ENCODE data around the gene CHST9. TPM values are rescaled to one million over a fixed set of nuclear protein-coding genes. Genes with fewer than 3 reads are reported as not detected.

CHST9 gene
- total and polyA plus RNA-seq, 2 of the 13 experiments (the other 11 are each of a cell fraction or from before 2014, with no cell fraction given), result 3.2 to 9.6 TPM

DNA sequence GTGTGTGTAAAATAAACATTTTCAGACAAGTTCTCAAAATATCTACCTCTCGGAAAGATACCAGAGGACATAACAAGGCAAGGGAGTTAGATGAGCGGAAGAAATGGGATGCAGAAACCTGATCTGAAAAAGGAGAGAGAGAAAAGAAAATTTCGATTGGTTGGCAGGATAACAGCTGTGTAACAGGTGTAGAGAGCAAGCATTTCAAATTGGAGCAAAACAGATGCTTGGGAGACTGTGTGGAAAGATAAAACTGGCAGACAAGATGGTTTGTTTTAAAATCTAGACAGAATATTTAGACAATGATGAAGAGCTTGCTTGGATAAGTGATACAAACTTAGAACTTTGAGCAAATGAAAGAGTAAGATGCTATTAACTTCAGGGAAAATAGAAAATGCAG lies 20.2 kb downstream of the CHST9 start:
- Histone ChIP-seq H3K27me3 (ENCODE audit: control insufficient read depth in 1 of 2, insufficient read depth in 2 of 2, low read length in 2 of 2) (no peaks in the 10 kb centered on the region), H3K36me3 (replicated peaks in 1 of 2; ENCODE audit: control insufficient read depth in 1 of 2, insufficient read depth in 2 of 2, low read length in 2 of 2) (no peaks in the 10 kb centered on the region), H3K4me2 (ENCODE audit: low read depth, low read length) (no peak overlapping the region), H3K9ac (ENCODE audit: insufficient read depth, low read depth, low read length) (no peak overlapping the region), H3K27ac (ENCODE audit: extremely low read length, insufficient read depth, low read length) (no peak overlapping the region), H3K4me3 (replicated peaks in 1 of 3; ENCODE audit: insufficient read depth in 1 of 3, low read depth in 2 of 3, low read length in 3 of 3) (no peak overlapping the region), H3K4me1 (ENCODE audit: insufficient read depth, low read length) (no peaks in the 10 kb centered on the region), H3K79me2 (ENCODE audit: insufficient read depth, low read length) (no peaks in the 10 kb centered on the region), H2AFZ (ENCODE audit: low read length) (no peak overlapping the region), H3K9me3 (ENCODE audit: low read length) (no peaks in the 10 kb centered on the region), H4K20me1 (ENCODE audit: insufficient read depth, low read length) (no peaks in the 10 kb centered on the region)
- WGBS (ENCODE audit: low lambda C conversion rate), result 59% methylated on average over 3 of the region's 3 CpGs
- intact Hi-C loops (cut with micrococcal nuclease; ENCODE audit: unreplicated experiment) (loop anchor here (1.0 kb wide), 1 partner anchor 147 kb away; no protein-coding TSS in a partner anchor), in situ Hi-C loops (cut with HindIII; ENCODE audit: extremely low pct_ligation_motif_present, low pct_unique_long_range_greater_than_20kb) (no loop called here)
- FAIRE-seq, result no peak
- DNase-seq (ENCODE audit: low spot score), result no peak
- ATAC-seq, result no peak
- BruUV-seq (replicated peaks), result no TSS peak
- ChIA-PET POLR2A (no interaction called here), CTCF (ENCODE audit: low intra/inter-chr PET ratio, low total read pairs) (no interaction called here)
- TF ChIP-seq ZNF329 (CRISPR knock-in tag; IDR thresholded peaks at IDR 0.05; ENCODE audit: low read depth) (no peak), IRF2 (CRISPR knock-in tag; IDR thresholded peaks at IDR 0.05) (no peak), ZNF253 (CRISPR knock-in tag; IDR thresholded peaks at IDR 0.05; ENCODE audit: borderline replicate concordance) (no peak), ATF1 (CRISPR knock-in tag; IDR thresholded peaks at IDR 0.05) (no peak), KMT2A (CRISPR knock-in tag; IDR thresholded peaks at IDR 0.05) (no peak), ZNF143 (CRISPR knock-in tag; IDR thresholded peaks at IDR 0.05) (no peak), ZZZ3 (CRISPR knock-in tag; IDR thresholded peaks at IDR 0.05; ENCODE audit: borderline replicate concordance) (no peak), BRD4 (CRISPR knock-in tag; IDR thresholded peaks at IDR 0.05) (no peak), TIGD3 (CRISPR knock-in tag; IDR thresholded peaks at IDR 0.05; ENCODE audit: borderline replicate concordance) (no peak), PBX3 (CRISPR knock-in tag; IDR thresholded peaks at IDR 0.05; ENCODE audit: borderline replicate concordance) (no peak), FOXM1 (CRISPR knock-in tag; IDR thresholded peaks at IDR 0.05) (no peak), ZNF660 (CRISPR knock-in tag; IDR thresholded peaks at IDR 0.05; ENCODE audit: borderline replicate concordance, low read depth) (no peak), ZMAT3 (CRISPR knock-in tag; conservative IDR thresholded peaks at IDR 0.05) (no peak)
- TF ChIP-seq, protein P1, sequence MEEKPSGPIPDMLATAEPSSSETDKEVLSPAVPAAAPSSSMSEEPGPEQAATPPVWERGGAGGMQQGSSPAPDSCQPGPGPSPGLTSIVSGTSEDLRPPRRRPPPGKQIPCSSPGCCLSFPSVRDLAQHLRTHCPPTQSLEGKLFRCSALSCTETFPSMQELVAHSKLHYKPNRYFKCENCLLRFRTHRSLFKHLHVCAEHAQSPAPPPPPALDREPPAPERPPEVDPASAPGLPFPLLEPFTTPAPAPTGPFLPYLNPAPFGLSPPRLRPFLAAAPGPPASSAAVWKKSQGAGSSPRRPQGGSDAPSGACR (CRISPR knock-in tag; IDR thresholded peaks at IDR 0.05), result no peak
- TF ChIP-seq, protein P2, sequence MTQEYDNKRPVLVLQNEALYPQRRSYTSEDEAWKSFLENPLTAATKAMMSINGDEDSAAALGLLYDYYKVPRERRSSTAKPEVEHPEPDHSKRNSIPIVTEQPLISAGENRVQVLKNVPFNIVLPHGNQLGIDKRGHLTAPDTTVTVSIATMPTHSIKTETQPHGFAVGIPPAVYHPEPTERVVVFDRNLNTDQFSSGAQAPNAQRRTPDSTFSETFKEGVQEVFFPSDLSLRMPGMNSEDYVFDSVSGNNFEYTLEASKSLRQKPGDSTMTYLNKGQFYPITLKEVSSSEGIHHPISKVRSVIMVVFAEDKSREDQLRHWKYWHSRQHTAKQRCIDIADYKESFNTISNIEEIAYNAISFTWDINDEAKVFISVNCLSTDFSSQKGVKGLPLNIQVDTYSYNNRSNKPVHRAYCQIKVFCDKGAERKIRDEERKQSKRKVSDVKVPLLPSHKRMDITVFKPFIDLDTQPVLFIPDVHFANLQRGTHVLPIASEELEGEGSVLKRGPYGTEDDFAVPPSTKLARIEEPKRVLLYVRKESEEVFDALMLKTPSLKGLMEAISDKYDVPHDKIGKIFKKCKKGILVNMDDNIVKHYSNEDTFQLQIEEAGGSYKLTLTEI (CRISPR knock-in tag; conservative IDR thresholded peaks at IDR 0.05), result no peak
- TF ChIP-seq, protein P3, sequence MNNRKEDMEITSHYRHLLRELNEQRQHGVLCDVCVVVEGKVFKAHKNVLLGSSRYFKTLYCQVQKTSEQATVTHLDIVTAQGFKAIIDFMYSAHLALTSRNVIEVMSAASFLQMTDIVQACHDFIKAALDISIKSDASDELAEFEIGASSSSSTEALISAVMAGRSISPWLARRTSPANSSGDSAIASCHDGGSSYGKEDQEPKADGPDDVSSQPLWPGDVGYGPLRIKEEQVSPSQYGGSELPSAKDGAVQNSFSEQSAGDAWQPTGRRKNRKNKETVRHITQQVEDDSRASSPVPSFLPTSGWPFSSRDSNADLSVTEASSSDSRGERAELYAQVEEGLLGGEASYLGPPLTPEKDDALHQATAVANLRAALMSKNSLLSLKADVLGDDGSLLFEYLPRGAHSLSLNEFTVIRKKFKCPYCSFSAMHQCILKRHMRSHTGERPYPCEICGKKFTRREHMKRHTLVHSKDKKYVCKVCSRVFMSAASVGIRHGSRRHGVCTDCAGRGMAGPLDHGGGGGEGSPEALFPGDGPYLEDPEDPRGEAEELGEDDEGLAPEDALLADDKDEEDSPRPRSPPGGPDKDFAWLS (CRISPR knock-in tag; IDR thresholded peaks at IDR 0.05; ENCODE audit: borderline replicate concordance), result no peak
